WTC11 (cell line): Measurements from ENCODE around the gene EFNA5. TPM values are rescaled to one million over a fixed set of nuclear protein-coding genes. Genes with fewer than 3 reads are reported as not detected.

Experiments used
- ATAC-seq: fragments of 200-7000 bp; cut with Tn5 transposase; 2 replicates; pipeline ENCODE4 v1.10.0; 2021; ENCODE audit warnings: mild to moderate bottlenecking, moderate library complexity
- CTCF ChIA-PET: fragments of 300-600 bp; sonication (Branson Sonifier 250); formaldehyde crosslinking; loops from one replicate; lab custom pipeline; 2021; ENCODE audit warnings: antibody characterized with exemption; lab: Charles Lee
- POLR2A ChIA-PET: fragments of 350-600 bp; sonication (Branson Sonifier 250); formaldehyde crosslinking; loops from one replicate; lab custom pipeline; 2021; ENCODE audit warnings: antibody characterized with exemption; lab: Charles Lee
- DNase-seq: peaks from one replicate; pipeline ENCODE4 v3.0.0; 2021; ENCODE audit warnings: low spot score
- H3K27ac Mint-ChIP-seq: 2 replicates; pipeline ENCODE4 v1.8.0; 2021; ENCODE audit warnings: mixed read lengths
- H3K27me3 Mint-ChIP-seq: 2 replicates; pipeline ENCODE4 v1.8.0; 2021; ENCODE audit warnings: low read depth, mild to moderate bottlenecking, moderate library complexity, mixed read lengths
- H3K36me3 Mint-ChIP-seq: 2 replicates; pipeline ENCODE4 v1.8.0; 2021; ENCODE audit warnings: mixed read lengths
- H3K4me1 Mint-ChIP-seq: 2 replicates; pipeline ENCODE4 v1.8.0; 2022; ENCODE audit warnings: mixed read lengths
- H3K4me3 Mint-ChIP-seq: 2 replicates; pipeline ENCODE4 v1.8.0; 2021; ENCODE audit warnings: mild to moderate bottlenecking, moderate library complexity, mixed read lengths
- H3K9me3 Mint-ChIP-seq: 2 replicates; pipeline ENCODE4 v1.8.0; 2021; ENCODE audit warnings: mixed read lengths
- AFF4 ChIP-seq: sonication (generic); formaldehyde crosslinking; IDR thresholded peaks from 2 replicates; pipeline ENCODE4 v1.8.1; 2023; ENCODE audit warnings: mild to moderate bottlenecking, missing genetic modification reagents, borderline replicate concordance
- ATF3 ChIP-seq: sonication (generic); formaldehyde crosslinking; conservative IDR thresholded peaks from 2 replicates; pipeline ENCODE4 v1.8.1; 2022; ENCODE audit warnings: mild to moderate bottlenecking, missing genetic modification reagents
- ATF6 ChIP-seq: sonication (generic); formaldehyde crosslinking; IDR thresholded peaks from 2 replicates; pipeline ENCODE4 v1.8.1; 2023; ENCODE audit warnings: mild to moderate bottlenecking, missing genetic modification reagents
- CREB1 ChIP-seq: sonication (generic); formaldehyde crosslinking; IDR thresholded peaks from 2 replicates; pipeline ENCODE4 v1.8.0; 2023; ENCODE audit warnings: mild to moderate bottlenecking, missing genetic modification reagents
- E2F4 ChIP-seq: sonication (generic); formaldehyde crosslinking; IDR thresholded peaks from 2 replicates; pipeline ENCODE4 v1.8.1; 2022; ENCODE audit warnings: low read depth, mild to moderate bottlenecking, moderate library complexity, missing genetic modification reagents, borderline replicate concordance
- ESRRA ChIP-seq: sonication (generic); formaldehyde crosslinking; IDR thresholded peaks from 2 replicates; pipeline ENCODE4 v1.8.1; 2022; ENCODE audit warnings: mild to moderate bottlenecking, missing genetic modification reagents, borderline replicate concordance
- ETV6 ChIP-seq: sonication (generic); formaldehyde crosslinking; IDR thresholded peaks from 2 replicates; pipeline ENCODE4 v1.8.1; 2022; ENCODE audit warnings: mild to moderate bottlenecking, missing genetic modification reagents
- NFYB ChIP-seq: sonication (generic); formaldehyde crosslinking; conservative IDR thresholded peaks from 2 replicates; pipeline ENCODE4 v1.8.0; 2022; ENCODE audit warnings: low read depth, missing genetic modification reagents
- NR3C1 ChIP-seq: sonication (generic); formaldehyde crosslinking; conservative IDR thresholded peaks from 2 replicates; pipeline ENCODE4 v1.8.1; 2023; ENCODE audit warnings: low read depth, mild to moderate bottlenecking, missing genetic modification reagents
- PRRX2 ChIP-seq: fragments of 250-450 bp; sonication (Bioruptor Pico); IDR thresholded peaks from 2 replicates; pipeline ENCODE4 v1.8.0; 2021; ENCODE audit warnings: mild to moderate bottlenecking
- RELA ChIP-seq: sonication (generic); formaldehyde crosslinking; IDR thresholded peaks from 2 replicates; pipeline ENCODE4 v1.8.1; 2022; ENCODE audit warnings: missing genetic modification reagents, mild to moderate bottlenecking, borderline replicate concordance
- TP53 ChIP-seq: sonication (generic); formaldehyde crosslinking; IDR thresholded peaks from 2 replicates; pipeline ENCODE4 v1.8.1; 2023; ENCODE audit warnings: mild to moderate bottlenecking, missing genetic modification reagents
- ZNF121 ChIP-seq: sonication (generic); formaldehyde crosslinking; IDR thresholded peaks from 2 replicates; pipeline ENCODE4 v1.8.0; 2023; ENCODE audit warnings: missing genetic modification reagents
- ZNF317 ChIP-seq: sonication (generic); formaldehyde crosslinking; IDR thresholded peaks from 2 replicates; pipeline ENCODE4 v1.8.1; 2023; ENCODE audit warnings: low read depth, mild to moderate bottlenecking, moderate library complexity, missing genetic modification reagents, borderline replicate concordance
- ZNF671 ChIP-seq: fragments of 250-450 bp; sonication (Bioruptor Pico); IDR thresholded peaks from 2 replicates; pipeline ENCODE4 v1.8.0; 2021; ENCODE audit warnings: mild to moderate bottlenecking
- total RNA-seq: library from RNA; stranded (reverse); gene quantifications from 3 replicates; pipeline ENCODE4 v1.2.3, GENCODE V29; 2021
- TF ChIP-seq, protein P1 (sequence below): sonication (generic); formaldehyde crosslinking; IDR thresholded peaks from 2 replicates; pipeline ENCODE4 v1.8.1; 2023; ENCODE audit warnings: mild to moderate bottlenecking, moderate library complexity, missing genetic modification reagents
- TF ChIP-seq, protein P2 (sequence below): sonication (generic); formaldehyde crosslinking; IDR thresholded peaks from 2 replicates; pipeline ENCODE4 v1.8.0; 2022; ENCODE audit warnings: mild to moderate bottlenecking, missing genetic modification reagents
- TF ChIP-seq, protein P3 (sequence below): sonication (generic); formaldehyde crosslinking; IDR thresholded peaks from 2 replicates; pipeline ENCODE4 v1.8.1; 2022; ENCODE audit warnings: mild to moderate bottlenecking, moderate library complexity, missing genetic modification reagents
- TF ChIP-seq, protein P4 (sequence below): sonication (generic); formaldehyde crosslinking; IDR thresholded peaks from 2 replicates; pipeline ENCODE4 v1.8.1; 2022; ENCODE audit warnings: low read depth, missing genetic modification reagents, borderline replicate concordance

Gene EFNA5
- total RNA-seq, 1 experiment from 2014 or later: 17.4 TPM

GRCh38 chr5:107539726-107540330 is 130.9 kb downstream of the EFNA5 start:
- Mint-ChIP-seq H3K27ac (no peak overlapping the region), H3K4me1 (peaks cover 47% of the 10 kb centered on the region), H3K36me3 (no peaks in the 10 kb centered on the region), H3K9me3 (no peaks in the 10 kb centered on the region), H3K4me3 (no peak overlapping the region), H3K27me3 (peaks cover 27% of the 10 kb centered on the region)
- DNase-seq: no peak
- ATAC-seq: peak; percentile 24; the same call in 1 of the 2 replicates
- CTCF ChIA-PET: interaction anchor here (1.5 to 2.9 kb wide), 2 partner anchors 10 to 32 kb away, joined by 4 to 12 read pairs; no protein-coding TSS in a partner anchor
- POLR2A ChIA-PET: no interaction called here
- no peak for TF ChIP-seq ETV6
- TF ChIP-seq ATF3 (CRISPR knock-in tag): no peak
- TF ChIP-seq ATF6 (CRISPR knock-in tag): no peak
- no peak for TF ChIP-seq ZNF317 (CRISPR knock-in tag)

- H3K4me1 Mint-ChIP-seq: peaks cover 38% of the 10 kb centered on the region
- CTCF ChIA-PET: interaction anchor here (1.5 to 2.9 kb wide), 3 partner anchors 9 to 33 kb away, joined by 4 to 12 read pairs (median 4); no protein-coding TSS in a partner anchor
- DNase-seq (no peak), ATAC-seq (no peak)
- peaks cover 19% of the 10 kb centered on the region for H3K27me3 Mint-ChIP-seq
- no peak overlapping the region; the same call in 1 of the 2 replicates for H3K27ac Mint-ChIP-seq
- H3K4me3 Mint-ChIP-seq: no peak overlapping the region
- POLR2A ChIA-PET: no interaction called here
- H3K9me3 Mint-ChIP-seq: no peaks in the 10 kb centered on the region
- H3K36me3 Mint-ChIP-seq: no peaks in the 10 kb centered on the region
- TF ChIP-seq NR3C1 (CRISPR knock-in tag) (no peak), PRRX2 (CRISPR knock-in tag) (no peak), TP53 (CRISPR knock-in tag) (no peak), RELA (CRISPR knock-in tag) (no peak), ATF6 (CRISPR knock-in tag) (no peak), NFYB (CRISPR knock-in tag) (no peak), ESRRA (no peak), ZNF671 (CRISPR knock-in tag) (no peak), AFF4 (CRISPR knock-in tag) (no peak), E2F4 (CRISPR knock-in tag) (no peak), CREB1 (CRISPR knock-in tag) (no peak), ZNF121 (CRISPR knock-in tag) (no peak)
- TF ChIP-seq, protein P1, sequence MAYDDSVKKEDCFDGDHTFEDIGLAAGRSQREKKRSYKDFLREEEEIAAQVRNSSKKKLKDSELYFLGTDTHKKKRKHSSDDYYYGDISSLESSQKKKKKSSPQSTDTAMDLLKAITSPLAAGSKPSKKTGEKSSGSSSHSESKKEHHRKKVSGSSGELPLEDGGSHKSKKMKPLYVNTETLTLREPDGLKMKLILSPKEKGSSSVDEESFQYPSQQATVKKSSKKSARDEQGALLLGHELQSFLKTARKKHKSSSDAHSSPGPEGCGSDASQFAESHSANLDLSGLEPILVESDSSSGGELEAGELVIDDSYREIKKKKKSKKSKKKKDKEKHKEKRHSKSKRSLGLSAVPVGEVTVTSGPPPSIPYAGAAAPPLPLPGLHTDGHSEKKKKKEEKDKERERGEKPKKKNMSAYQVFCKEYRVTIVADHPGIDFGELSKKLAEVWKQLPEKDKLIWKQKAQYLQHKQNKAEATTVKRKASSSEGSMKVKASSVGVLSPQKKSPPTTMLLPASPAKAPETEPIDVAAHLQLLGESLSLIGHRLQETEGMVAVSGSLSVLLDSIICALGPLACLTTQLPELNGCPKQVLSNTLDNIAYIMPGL (CRISPR knock-in tag): no peak
- TF ChIP-seq, protein P2, sequence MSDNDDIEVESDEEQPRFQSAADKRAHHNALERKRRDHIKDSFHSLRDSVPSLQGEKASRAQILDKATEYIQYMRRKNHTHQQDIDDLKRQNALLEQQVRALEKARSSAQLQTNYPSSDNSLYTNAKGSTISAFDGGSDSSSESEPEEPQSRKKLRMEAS (CRISPR knock-in tag): no peak
- TF ChIP-seq, protein P3, sequence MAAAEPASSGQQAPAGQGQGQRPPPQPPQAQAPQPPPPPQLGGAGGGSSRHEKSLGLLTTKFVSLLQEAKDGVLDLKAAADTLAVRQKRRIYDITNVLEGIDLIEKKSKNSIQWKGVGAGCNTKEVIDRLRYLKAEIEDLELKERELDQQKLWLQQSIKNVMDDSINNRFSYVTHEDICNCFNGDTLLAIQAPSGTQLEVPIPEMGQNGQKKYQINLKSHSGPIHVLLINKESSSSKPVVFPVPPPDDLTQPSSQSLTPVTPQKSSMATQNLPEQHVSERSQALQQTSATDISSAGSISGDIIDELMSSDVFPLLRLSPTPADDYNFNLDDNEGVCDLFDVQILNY (CRISPR knock-in tag): no peak
- TF ChIP-seq, protein P4, sequence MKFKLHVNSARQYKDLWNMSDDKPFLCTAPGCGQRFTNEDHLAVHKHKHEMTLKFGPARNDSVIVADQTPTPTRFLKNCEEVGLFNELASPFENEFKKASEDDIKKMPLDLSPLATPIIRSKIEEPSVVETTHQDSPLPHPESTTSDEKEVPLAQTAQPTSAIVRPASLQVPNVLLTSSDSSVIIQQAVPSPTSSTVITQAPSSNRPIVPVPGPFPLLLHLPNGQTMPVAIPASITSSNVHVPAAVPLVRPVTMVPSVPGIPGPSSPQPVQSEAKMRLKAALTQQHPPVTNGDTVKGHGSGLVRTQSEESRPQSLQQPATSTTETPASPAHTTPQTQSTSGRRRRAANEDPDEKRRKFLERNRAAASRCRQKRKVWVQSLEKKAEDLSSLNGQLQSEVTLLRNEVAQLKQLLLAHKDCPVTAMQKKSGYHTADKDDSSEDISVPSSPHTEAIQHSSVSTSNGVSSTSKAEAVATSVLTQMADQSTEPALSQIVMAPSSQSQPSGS (CRISPR knock-in tag): no peak
Measured at GRCh38 chr5:107538805-107539445, 131.8 kb downstream of the EFNA5 start.
